Body of pancreas (tissue), 4 donors: ENCODE results near the gene GOLGA1. TPM values are rescaled to one million over a fixed set of nuclear protein-coding genes. Genes with fewer than 3 reads are reported as not detected.

ENCODE experiments used
- ATAC-seq: fragments of 150-250 bp; one replicate; pipeline ENCODE4 v1.9.1; 2016
- DNase-seq, 4 donors: peaks; one replicate each; pipeline ENCODE4 v3.0.0-alpha.2; 2019
- H3K27ac ChIP-seq, 4 donors: fragments of 200-600 bp; sonication (generic); 1 replicate in 3 of 4; 2 replicates in 1 of 4; pipeline versions ENCODE4 v1.5.1 to v1.6.1; 2016 to 2019; ENCODE audit warnings: mild to moderate bottlenecking in 1 of 4, mixed read lengths in 1 of 4, moderate library complexity in 1 of 4
- H3K27me3 ChIP-seq, 2 donors: fragments of 200-600 bp; sonication (generic); one replicate each; pipeline ENCODE4 v1.6.0; 2016; ENCODE audit warnings: mild to moderate bottlenecking in 1 of 2
- H3K36me3 ChIP-seq, 2 donors: fragments of 200-600 bp; sonication (generic); replicated peaks in 1 of 2; 2 replicates each; pipeline ENCODE4 v1.5.1; 2016; ENCODE audit warnings: low read depth in 2 of 2; ENCODE audit not compliant: insufficient read depth in 1 of 2
- H3K4me1 ChIP-seq: fragments of 200-600 bp; sonication (generic); one replicate; pipeline ENCODE4 v1.6.0; 2016
- H3K4me3 ChIP-seq, 2 donors: fragments of 200-600 bp; sonication (generic); 1 replicate in 1 of 2; 2 replicates in 1 of 2; pipeline ENCODE4 v1.5.1; 2016 to 2019
- H3K9me3 ChIP-seq, 3 donors: fragments of 200-600 bp; sonication (generic); 1 replicate in 2 of 3; 2 replicates in 1 of 3; pipeline ENCODE4 v1.5.1; 2016
- POLR2A ChIP-seq, 3 donors: fragments of 450-650 bp; IDR thresholded peaks; one replicate each; pipeline ENCODE4 v1.6.1; 2016; ENCODE audit warnings: antibody characterized with exemption in 3 of 3, mild to moderate bottlenecking in 2 of 3
- WGBS, 2 donors: methylation state at CpG; one replicate each; pipeline ENCODE4 v1.1.5; 2017; 5-methylcytosine and 5-hydroxymethylcytosine counted together
- intact Hi-C: fragments of 100-400 bp; cut with DNase I; formaldehyde crosslinking; loops from one replicate; pipeline ENCODE4 v1.15.1; 2023
- total RNA-seq, 2 donors: library from RNA; depleted of rRNA; stranded (reverse); fragments of >200 nt; gene quantifications; one replicate each; pipeline ENCODE4 v1.1.0, GENCODE V29; 2016
- TF ChIP-seq, protein P1 (sequence below), 7 experiments: fragments of 450-650 bp in 4 of 7; fragments of 200-600 bp in 3 of 7; sonication (generic) in 3 of 7; IDR thresholded peaks; one replicate each; pipeline ENCODE4 v1.5.1; 2016 to 2019; ENCODE audit warnings: antibody characterized with exemption in 7 of 7

Gene GOLGA1
- total RNA-seq, 2 donors from 2014 or later: 14.5 to 32.6 TPM

GRCh38 chr9:124844291-124844690, 96.6 kb downstream of the GOLGA1 start:
- no peak for DNase-seq
- Histone ChIP-seq H3K4me3 (no peak overlapping the region), H3K27ac (no peak overlapping the region), H3K4me1 (peaks cover 15% of the 10 kb centered on the region), H3K9me3 (no peaks in the 10 kb centered on the region), H3K27me3 (no peaks in the 10 kb centered on the region), H3K36me3 (no peaks in the 10 kb centered on the region)
- intact Hi-C loops: loop anchor here (5.0 kb wide), 1 partner anchor 42 kb away; no protein-coding TSS in a partner anchor
- 75 to 80% methylated on average over 4 of the region's 4 CpGs for WGBS, 2 donors
- ATAC-seq: no peak
- TF ChIP-seq, protein P1, sequence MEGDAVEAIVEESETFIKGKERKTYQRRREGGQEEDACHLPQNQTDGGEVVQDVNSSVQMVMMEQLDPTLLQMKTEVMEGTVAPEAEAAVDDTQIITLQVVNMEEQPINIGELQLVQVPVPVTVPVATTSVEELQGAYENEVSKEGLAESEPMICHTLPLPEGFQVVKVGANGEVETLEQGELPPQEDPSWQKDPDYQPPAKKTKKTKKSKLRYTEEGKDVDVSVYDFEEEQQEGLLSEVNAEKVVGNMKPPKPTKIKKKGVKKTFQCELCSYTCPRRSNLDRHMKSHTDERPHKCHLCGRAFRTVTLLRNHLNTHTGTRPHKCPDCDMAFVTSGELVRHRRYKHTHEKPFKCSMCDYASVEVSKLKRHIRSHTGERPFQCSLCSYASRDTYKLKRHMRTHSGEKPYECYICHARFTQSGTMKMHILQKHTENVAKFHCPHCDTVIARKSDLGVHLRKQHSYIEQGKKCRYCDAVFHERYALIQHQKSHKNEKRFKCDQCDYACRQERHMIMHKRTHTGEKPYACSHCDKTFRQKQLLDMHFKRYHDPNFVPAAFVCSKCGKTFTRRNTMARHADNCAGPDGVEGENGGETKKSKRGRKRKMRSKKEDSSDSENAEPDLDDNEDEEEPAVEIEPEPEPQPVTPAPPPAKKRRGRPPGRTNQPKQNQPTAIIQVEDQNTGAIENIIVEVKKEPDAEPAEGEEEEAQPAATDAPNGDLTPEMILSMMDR (IDR thresholded peaks at IDR 0.05): no peak
- no peak for TF ChIP-seq POLR2A (IDR thresholded peaks at IDR 0.05)

GRCh38 chr9:124843456-124844034, 97.3 kb downstream of the GOLGA1 start:
- ATAC-seq: no peak
- DNase-seq: no peak
- TF ChIP-seq, protein P1 (IDR thresholded peaks at IDR 0.05): no peak
- no peak for TF ChIP-seq POLR2A (IDR thresholded peaks at IDR 0.05)
- Histone ChIP-seq H3K27ac (no peak overlapping the region), H3K36me3 (no peaks in the 10 kb centered on the region), H3K27me3 (no peaks in the 10 kb centered on the region), H3K9me3 (no peaks in the 10 kb centered on the region), H3K4me3 (no peak overlapping the region), H3K4me1 (peaks cover 15% of the 10 kb centered on the region)
- intact Hi-C loops: loop anchor here (5.0 kb wide), 1 partner anchor 41 kb away; no protein-coding TSS in a partner anchor
- WGBS, 2 donors: 75 to 80% methylated on average over 7 to 11 of the region's 11 CpGs

- WGBS, 2 donors: 84 to 88% methylated on average over 14 of the region's 14 CpGs
- TF ChIP-seq, protein P1 (IDR thresholded peaks at IDR 0.05): no peak
- TF ChIP-seq POLR2A (IDR thresholded peaks at IDR 0.05): no peak
Observed at GRCh38 chr9:124841075-124841821, 99.6 kb downstream of the GOLGA1 start.

DNA sequence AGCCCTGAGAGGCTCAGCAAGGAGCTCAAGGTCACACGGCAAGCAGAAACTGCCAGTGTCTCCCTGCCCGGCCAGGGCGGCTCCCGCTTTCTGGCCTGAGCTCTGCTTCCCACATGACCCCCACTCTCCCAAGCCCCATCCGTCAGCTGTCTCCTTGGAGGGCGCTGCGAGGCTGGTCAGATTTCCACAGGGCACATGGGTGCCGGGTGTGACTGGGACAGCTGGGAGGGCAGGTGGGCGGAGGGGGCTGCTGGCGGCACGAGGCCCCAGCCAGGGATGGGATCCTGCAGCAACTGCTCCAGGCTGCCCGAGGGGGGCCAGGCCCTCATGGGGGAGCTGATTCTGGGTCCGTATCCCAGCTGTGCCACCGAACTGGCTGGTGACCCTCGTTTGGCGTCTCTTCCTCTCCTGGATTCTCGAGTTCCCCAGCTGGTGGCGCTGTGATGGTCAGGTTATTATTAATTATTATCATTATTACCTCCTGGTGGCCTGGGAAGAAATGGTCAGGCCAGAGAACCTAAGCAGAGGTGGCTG, 100.5 kb downstream of the GOLGA1 start:
- peak; percentile 68 for ATAC-seq
- Histone ChIP-seq H3K27ac (peak overlapping the region in 3 of 4 donors; percentile 29 to 52 (median 44)), H3K9me3 (no peaks in the 10 kb centered on the region), H3K27me3 (no peaks in the 10 kb centered on the region), H3K36me3 (no peaks in the 10 kb centered on the region), H3K4me1 (peaks cover 25% of the 10 kb centered on the region), H3K4me3 (no peak overlapping the region)
- intact Hi-C loops: loop anchor here (5.0 kb wide), 1 partner anchor 38 kb away; no protein-coding TSS in a partner anchor
- peak; percentile 45 to 64 (median 53) for DNase-seq
- TF ChIP-seq POLR2A (IDR thresholded peaks at IDR 0.05): no peak
- TF ChIP-seq, protein P1 (IDR thresholded peaks at IDR 0.05): peak; percentile 4 to 58 (median 36)
- WGBS, 2 donors: 38% methylated on average over 18 of the region's 18 CpGs; no CpG with 5 or more reads in 1 of the 2 donors

More at GRCh38 chr9:124841075-124841821, 99.6 kb downstream of the GOLGA1 start:
- DNase-seq (no peak), ATAC-seq (no peak)
- Histone ChIP-seq H3K4me3 (no peak overlapping the region), H3K9me3 (no peaks in the 10 kb centered on the region), H3K27ac (no peak overlapping the region), H3K4me1 (peaks cover 16% of the 10 kb centered on the region), H3K36me3 (no peaks in the 10 kb centered on the region), H3K27me3 (no peaks in the 10 kb centered on the region)
- intact Hi-C loops: loop anchor here (5.0 kb wide), 1 partner anchor 39 kb away; no protein-coding TSS in a partner anchor
